GM23338 (cell line): ENCODE results near the gene CETP.

Experiments
- CREB1 ChIP-seq: fragments of 250-450 bp; sonication (Bioruptor Pico); IDR thresholded peaks from 2 replicates; pipeline ENCODE4 v1.5.0; 2020; ENCODE audit warnings: low read depth, mild to moderate bottlenecking, moderate library complexity
- EZH2 ChIP-seq: fragments of 200-600 bp; sonication (generic); IDR thresholded peaks from one replicate; pipeline ENCODE4 v1.8.0; 2017; ENCODE audit warnings: antibody characterized with exemption, mild to moderate bottlenecking, low read depth; ENCODE audit not compliant: unreplicated experiment
- JUNB ChIP-seq: IDR thresholded peaks from one replicate; pipeline ENCODE4 v1.6.1; 2016; ENCODE audit warnings: antibody characterized with exemption; ENCODE audit not compliant: unreplicated experiment
- POLR2AphosphoS5 ChIP-seq: IDR thresholded peaks from 2 replicates; pipeline ENCODE4 v1.6.1; 2016; ENCODE audit warnings: antibody characterized with exemption, low read depth
- REST ChIP-seq: IDR thresholded peaks from one replicate; pipeline ENCODE4 v1.6.1; 2018; ENCODE audit warnings: antibody characterized with exemption; ENCODE audit not compliant: unreplicated experiment
- TF ChIP-seq, protein P1 (sequence below), 2 experiments: fragments of 200-600 bp in 1 of 2; sonication (generic) in 1 of 2; conservative IDR thresholded peaks; 2 replicates each; pipeline versions ENCODE4 v1.5.1 to v1.6.1; 2016 to 2017; ENCODE audit warnings: antibody characterized with exemption in 2 of 2, low read depth in 2 of 2, mild to moderate bottlenecking in 2 of 2, moderate library complexity in 1 of 2

DNA sequence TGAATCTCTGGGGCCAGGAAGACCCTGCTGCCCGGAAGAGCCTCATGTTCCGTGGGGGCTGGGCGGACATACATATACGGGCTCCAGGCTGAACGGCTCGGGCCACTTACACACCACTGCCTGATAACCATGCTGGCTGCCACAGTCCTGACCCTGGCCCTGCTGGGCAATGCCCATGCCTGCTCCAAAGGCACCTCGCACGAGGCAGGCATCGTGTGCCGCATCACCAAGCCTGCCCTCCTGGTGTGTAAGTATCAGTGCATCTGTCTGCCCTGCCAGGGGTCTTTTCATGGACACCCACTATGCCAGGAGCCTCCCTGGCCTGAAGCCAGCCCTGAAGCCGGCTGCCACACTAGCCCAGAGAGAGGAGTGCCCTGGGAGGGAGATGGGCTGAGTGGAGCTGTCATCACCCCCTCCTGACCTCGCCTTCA is at the start of gene CETP:
- TF ChIP-seq, protein P1, sequence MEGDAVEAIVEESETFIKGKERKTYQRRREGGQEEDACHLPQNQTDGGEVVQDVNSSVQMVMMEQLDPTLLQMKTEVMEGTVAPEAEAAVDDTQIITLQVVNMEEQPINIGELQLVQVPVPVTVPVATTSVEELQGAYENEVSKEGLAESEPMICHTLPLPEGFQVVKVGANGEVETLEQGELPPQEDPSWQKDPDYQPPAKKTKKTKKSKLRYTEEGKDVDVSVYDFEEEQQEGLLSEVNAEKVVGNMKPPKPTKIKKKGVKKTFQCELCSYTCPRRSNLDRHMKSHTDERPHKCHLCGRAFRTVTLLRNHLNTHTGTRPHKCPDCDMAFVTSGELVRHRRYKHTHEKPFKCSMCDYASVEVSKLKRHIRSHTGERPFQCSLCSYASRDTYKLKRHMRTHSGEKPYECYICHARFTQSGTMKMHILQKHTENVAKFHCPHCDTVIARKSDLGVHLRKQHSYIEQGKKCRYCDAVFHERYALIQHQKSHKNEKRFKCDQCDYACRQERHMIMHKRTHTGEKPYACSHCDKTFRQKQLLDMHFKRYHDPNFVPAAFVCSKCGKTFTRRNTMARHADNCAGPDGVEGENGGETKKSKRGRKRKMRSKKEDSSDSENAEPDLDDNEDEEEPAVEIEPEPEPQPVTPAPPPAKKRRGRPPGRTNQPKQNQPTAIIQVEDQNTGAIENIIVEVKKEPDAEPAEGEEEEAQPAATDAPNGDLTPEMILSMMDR (conservative IDR thresholded peaks at IDR 0.05; ENCODE audit: low read depth in 2 of 2) = no peak
- TF ChIP-seq JUNB (no peak), CREB1 (CRISPR knock-in tag) (no peak), POLR2AphosphoS5 (no peak), EZH2 (no peak), REST (no peak)
